HepG2 (cell line): ENCODE measurements around the gene ATP6V0E1. TPM values are rescaled to one million over a fixed set of nuclear protein-coding genes. Genes with fewer than 3 reads are reported as not detected.
A peak's percentile ranks its signal among the peaks of the same experiment; 100 is the strongest.

Source experiments
- ARNT2 ChIP-seq: sonication (generic); formaldehyde crosslinking; IDR thresholded peaks from 2 replicates; pipeline ENCODE4 v1.8.0; 2022; ENCODE audit warnings: mild to moderate bottlenecking, low read depth, missing genetic modification reagents, moderate library complexity
- BRCA1 ChIP-seq: sonication (generic); formaldehyde crosslinking; IDR thresholded peaks from 2 replicates; pipeline ENCODE4 v1.4.0; 2020; ENCODE audit warnings: missing genetic modification reagents
- FOXA1 ChIP-seq, 2 experiments: fragments of 450-650 bp in 1 of 2; sonication (generic) in 1 of 2; formaldehyde crosslinking in 1 of 2; IDR thresholded peaks; 2 replicates each; pipeline versions ENCODE4 v1.4.0 to v1.6.1; 2016 to 2020; ENCODE audit warnings: missing genetic modification reagents in 1 of 2
- HDAC1 ChIP-seq: sonication (generic); formaldehyde crosslinking; IDR thresholded peaks from 2 replicates; pipeline ENCODE4 v1.5.1; 2020; ENCODE audit warnings: mild to moderate bottlenecking, missing genetic modification reagents
- RARA ChIP-seq: IDR thresholded peaks from 2 replicates; pipeline ENCODE4 v1.6.1; 2016; ENCODE audit warnings: missing genetic modification reagents, missing compliant biosample characterization
- SIN3A ChIP-seq: IDR thresholded peaks from 2 replicates; pipeline ENCODE4 v1.6.1; 2011; ENCODE audit warnings: low read depth, mild to moderate bottlenecking, control low read depth, low read length, borderline replicate concordance
- TEAD3 ChIP-seq: optimal IDR thresholded peaks from 2 replicates; pipeline ENCODE3; 2016; ENCODE audit warnings: borderline replicate concordance
- ZBTB20 ChIP-seq: sonication (generic); formaldehyde crosslinking; IDR thresholded peaks from 2 replicates; pipeline ENCODE4 v1.8.1; 2023; ENCODE audit warnings: missing genetic modification reagents, low read depth, mild to moderate bottlenecking, borderline replicate concordance
- ZFP36L1 ChIP-seq: sonication (generic); formaldehyde crosslinking; IDR thresholded peaks from 2 replicates; pipeline ENCODE4 v1.8.0; 2022; ENCODE audit warnings: mild to moderate bottlenecking, missing genetic modification reagents, moderate library complexity
- ZFP90 ChIP-seq: sonication (generic); formaldehyde crosslinking; IDR thresholded peaks from 2 replicates; pipeline ENCODE4 v1.8.0; 2022; ENCODE audit warnings: missing genetic modification reagents, mild to moderate bottlenecking, inconsistent platforms, borderline replicate concordance
- ZNF138 ChIP-seq: sonication (generic); formaldehyde crosslinking; IDR thresholded peaks from 2 replicates; pipeline ENCODE4 v1.5.0; 2020; ENCODE audit warnings: mild to moderate bottlenecking, low read depth, missing genetic modification reagents
- ZNF543 ChIP-seq: sonication (generic); formaldehyde crosslinking; IDR thresholded peaks from 2 replicates; pipeline ENCODE4 v1.4.0; 2020; ENCODE audit warnings: mild to moderate bottlenecking, missing genetic modification reagents
- ZNF550 ChIP-seq: sonication (generic); formaldehyde crosslinking; IDR thresholded peaks from 2 replicates; pipeline ENCODE4 v1.4.0; 2020; ENCODE audit warnings: mild to moderate bottlenecking, missing genetic modification reagents, borderline replicate concordance
- ZNF570 ChIP-seq: sonication (generic); formaldehyde crosslinking; IDR thresholded peaks from 2 replicates; pipeline ENCODE4 v1.4.0; 2020; ENCODE audit warnings: mild to moderate bottlenecking, missing genetic modification reagents, borderline replicate concordance
- ZNF614 ChIP-seq: IDR thresholded peaks from 2 replicates; pipeline ENCODE4 v1.6.1; 2018; ENCODE audit warnings: missing biosample characterization, missing genetic modification reagents, inconsistent platforms, borderline replicate concordance
- polyA plus RNA-seq, 8 experiments: library from polyadenylated mRNA; depleted of rRNA in 3 of 8; stranded (reverse) in 7 of 8; unstranded in 1 of 8; fragments of >200 nt; fragmentation: Illumina TruSeq in 4 of 8; extraction: Trizol in 4 of 8; gene quantifications; 2 replicates each; pipeline versions ENCODE4 v1.2.1 to v1.2.3, GENCODE V29; 2011 to 2016; ENCODE audit warnings: low read depth in 4 of 8, missing spikeins in 1 of 8, mixed read lengths in 1 of 8; ENCODE audit not compliant: insufficient read depth in 1 of 8
- total RNA-seq, 5 experiments: library from RNA; depleted of rRNA; stranded (reverse); fragments of >200 nt; fragmentation: Illumina TruSeq; extraction: Trizol; gene quantifications; 2 replicates each; pipeline ENCODE4 v1.2.3, GENCODE V29; 2016; ENCODE audit warnings: low read depth in 1 of 5
- TF ChIP-seq, protein P1 (sequence below): IDR thresholded peaks from 2 replicates; pipeline ENCODE4 v1.6.1; 2016; ENCODE audit warnings: low read depth
- TF ChIP-seq, protein P2 (sequence below): sonication (generic); formaldehyde crosslinking; IDR thresholded peaks from 2 replicates; pipeline ENCODE4 v1.4.0; 2020; ENCODE audit warnings: mild to moderate bottlenecking, missing genetic modification reagents, borderline replicate concordance
- TF ChIP-seq, protein P3 (sequence below): sonication (generic); formaldehyde crosslinking; IDR thresholded peaks from 2 replicates; pipeline ENCODE4 v1.5.0; 2020; ENCODE audit warnings: mild to moderate bottlenecking, missing genetic modification reagents, borderline replicate concordance

Gene ATP6V0E1
- total and polyA plus RNA-seq, 2 of the 13 experiments (the other 11 are each of a cell fraction or from before 2014, with no cell fraction given), result 143 to 215 TPM

DNA sequence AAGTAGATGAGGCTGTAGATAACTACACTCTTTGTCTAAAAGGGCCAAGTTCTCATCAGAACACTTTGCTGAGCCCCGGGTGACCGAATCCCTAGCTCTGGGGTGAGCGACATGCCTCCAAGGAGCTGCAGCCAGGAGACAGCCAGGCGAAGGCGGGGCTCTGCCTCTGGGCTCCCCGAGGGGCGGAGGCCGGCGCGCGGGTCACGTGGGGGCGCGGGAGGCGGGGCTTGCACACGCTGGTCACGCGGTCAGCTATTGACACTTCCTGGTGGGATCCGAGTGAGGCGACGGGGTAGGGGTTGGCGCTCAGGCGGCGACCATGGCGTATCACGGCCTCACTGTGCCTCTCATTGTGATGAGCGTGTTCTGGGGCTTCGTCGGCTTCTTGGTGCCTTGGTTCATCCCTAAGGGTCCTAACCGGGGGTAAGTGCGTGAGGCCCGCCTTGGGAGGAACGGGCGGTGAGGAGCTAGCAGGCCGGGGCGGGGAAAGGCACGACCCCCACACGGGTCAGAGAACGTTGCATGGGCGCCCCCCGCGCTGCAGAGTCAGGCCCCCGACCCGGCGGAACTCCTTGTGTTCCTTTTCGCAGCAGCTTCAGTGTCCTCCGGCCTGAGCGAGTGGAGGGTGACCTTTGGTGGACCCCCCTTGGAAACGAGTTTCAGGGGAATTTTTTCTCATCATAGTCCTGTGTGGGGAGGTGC is at the start of gene ATP6V0E1 (continued):
- TF ChIP-seq ZNF614 (CRISPR knock-in tag), result 0 out of 2 replicates have a peak, but pooled peaks have one; percentile 36
- no peak for TF ChIP-seq ZNF570 (CRISPR knock-in tag)
- peak; percentile 42; the same call in 1 of the 2 replicates for TF ChIP-seq FOXA1 (IDR thresholded peaks at IDR 0.05)
- peak; percentile 97 for TF ChIP-seq FOXA1 (CRISPR knock-in tag; IDR thresholded peaks at IDR 0.05)
- TF ChIP-seq ARNT2 (CRISPR knock-in tag), result peak; percentile 24; the same call in 1 of the 2 replicates
- peak; percentile 90 for TF ChIP-seq HDAC1
- TF ChIP-seq, protein P1, sequence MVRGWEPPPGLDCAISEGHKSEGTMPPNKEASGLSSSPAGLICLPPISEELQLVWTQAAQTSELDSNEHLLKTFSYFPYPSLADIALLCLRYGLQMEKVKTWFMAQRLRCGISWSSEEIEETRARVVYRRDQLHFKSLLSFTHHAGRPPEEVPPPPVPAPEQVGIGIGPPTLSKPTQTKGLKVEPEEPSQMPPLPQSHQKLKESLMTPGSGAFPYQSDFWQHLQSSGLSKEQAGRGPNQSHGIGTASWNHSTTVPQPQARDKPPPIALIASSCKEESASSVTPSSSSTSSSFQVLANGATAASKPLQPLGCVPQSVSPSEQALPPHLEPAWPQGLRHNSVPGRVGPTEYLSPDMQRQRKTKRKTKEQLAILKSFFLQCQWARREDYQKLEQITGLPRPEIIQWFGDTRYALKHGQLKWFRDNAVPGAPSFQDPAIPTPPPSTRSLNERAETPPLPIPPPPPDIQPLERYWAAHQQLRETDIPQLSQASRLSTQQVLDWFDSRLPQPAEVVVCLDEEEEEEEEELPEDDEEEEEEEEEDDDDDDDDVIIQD (CRISPR knock-in tag), result 0 out of 2 replicates have a peak, but pooled peaks have one; percentile 11
- TF ChIP-seq ZFP36L1 (CRISPR knock-in tag), result no peak
- peak; percentile 53; the same call in 1 of the 2 replicates for TF ChIP-seq ZNF543 (CRISPR knock-in tag)
- TF ChIP-seq BRCA1, result 0 out of 2 replicates have a peak, but pooled peaks have one; percentile 59
- peak; percentile 94 for TF ChIP-seq SIN3A
- TF ChIP-seq TEAD3 (CRISPR knock-in tag), result peak; percentile 50
- TF ChIP-seq ZNF550 (CRISPR knock-in tag), result 0 out of 2 replicates have a peak, but pooled peaks have one; percentile 87
- TF ChIP-seq, protein P2, sequence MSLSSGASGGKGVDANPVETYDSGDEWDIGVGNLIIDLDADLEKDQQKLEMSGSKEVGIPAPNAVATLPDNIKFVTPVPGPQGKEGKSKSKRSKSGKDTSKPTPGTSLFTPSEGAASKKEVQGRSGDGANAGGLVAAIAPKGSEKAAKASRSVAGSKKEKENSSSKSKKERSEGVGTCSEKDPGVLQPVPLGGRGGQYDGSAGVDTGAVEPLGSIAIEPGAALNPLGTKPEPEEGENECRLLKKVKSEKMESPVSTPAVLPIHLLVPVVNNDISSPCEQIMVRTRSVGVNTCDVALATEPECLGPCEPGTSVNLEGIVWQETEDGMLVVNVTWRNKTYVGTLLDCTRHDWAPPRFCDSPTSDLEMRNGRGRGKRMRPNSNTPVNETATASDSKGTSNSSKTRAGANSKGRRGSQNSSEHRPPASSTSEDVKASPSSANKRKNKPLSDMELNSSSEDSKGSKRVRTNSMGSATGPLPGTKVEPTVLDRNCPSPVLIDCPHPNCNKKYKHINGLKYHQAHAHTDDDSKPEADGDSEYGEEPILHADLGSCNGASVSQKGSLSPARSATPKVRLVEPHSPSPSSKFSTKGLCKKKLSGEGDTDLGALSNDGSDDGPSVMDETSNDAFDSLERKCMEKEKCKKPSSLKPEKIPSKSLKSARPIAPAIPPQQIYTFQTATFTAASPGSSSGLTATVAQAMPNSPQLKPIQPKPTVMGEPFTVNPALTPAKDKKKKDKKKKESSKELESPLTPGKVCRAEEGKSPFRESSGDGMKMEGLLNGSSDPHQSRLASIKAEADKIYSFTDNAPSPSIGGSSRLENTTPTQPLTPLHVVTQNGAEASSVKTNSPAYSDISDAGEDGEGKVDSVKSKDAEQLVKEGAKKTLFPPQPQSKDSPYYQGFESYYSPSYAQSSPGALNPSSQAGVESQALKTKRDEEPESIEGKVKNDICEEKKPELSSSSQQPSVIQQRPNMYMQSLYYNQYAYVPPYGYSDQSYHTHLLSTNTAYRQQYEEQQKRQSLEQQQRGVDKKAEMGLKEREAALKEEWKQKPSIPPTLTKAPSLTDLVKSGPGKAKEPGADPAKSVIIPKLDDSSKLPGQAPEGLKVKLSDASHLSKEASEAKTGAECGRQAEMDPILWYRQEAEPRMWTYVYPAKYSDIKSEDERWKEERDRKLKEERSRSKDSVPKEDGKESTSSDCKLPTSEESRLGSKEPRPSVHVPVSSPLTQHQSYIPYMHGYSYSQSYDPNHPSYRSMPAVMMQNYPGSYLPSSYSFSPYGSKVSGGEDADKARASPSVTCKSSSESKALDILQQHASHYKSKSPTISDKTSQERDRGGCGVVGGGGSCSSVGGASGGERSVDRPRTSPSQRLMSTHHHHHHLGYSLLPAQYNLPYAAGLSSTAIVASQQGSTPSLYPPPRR (CRISPR knock-in tag), result no peak; the same call in 1 of the 2 replicates
- no peak for TF ChIP-seq ZNF138
- peak; percentile 73; the same call in 1 of the 2 replicates for TF ChIP-seq ZFP90 (CRISPR knock-in tag)
- TF ChIP-seq RARA (CRISPR knock-in tag), result peak; percentile 38
- TF ChIP-seq, protein P3, sequence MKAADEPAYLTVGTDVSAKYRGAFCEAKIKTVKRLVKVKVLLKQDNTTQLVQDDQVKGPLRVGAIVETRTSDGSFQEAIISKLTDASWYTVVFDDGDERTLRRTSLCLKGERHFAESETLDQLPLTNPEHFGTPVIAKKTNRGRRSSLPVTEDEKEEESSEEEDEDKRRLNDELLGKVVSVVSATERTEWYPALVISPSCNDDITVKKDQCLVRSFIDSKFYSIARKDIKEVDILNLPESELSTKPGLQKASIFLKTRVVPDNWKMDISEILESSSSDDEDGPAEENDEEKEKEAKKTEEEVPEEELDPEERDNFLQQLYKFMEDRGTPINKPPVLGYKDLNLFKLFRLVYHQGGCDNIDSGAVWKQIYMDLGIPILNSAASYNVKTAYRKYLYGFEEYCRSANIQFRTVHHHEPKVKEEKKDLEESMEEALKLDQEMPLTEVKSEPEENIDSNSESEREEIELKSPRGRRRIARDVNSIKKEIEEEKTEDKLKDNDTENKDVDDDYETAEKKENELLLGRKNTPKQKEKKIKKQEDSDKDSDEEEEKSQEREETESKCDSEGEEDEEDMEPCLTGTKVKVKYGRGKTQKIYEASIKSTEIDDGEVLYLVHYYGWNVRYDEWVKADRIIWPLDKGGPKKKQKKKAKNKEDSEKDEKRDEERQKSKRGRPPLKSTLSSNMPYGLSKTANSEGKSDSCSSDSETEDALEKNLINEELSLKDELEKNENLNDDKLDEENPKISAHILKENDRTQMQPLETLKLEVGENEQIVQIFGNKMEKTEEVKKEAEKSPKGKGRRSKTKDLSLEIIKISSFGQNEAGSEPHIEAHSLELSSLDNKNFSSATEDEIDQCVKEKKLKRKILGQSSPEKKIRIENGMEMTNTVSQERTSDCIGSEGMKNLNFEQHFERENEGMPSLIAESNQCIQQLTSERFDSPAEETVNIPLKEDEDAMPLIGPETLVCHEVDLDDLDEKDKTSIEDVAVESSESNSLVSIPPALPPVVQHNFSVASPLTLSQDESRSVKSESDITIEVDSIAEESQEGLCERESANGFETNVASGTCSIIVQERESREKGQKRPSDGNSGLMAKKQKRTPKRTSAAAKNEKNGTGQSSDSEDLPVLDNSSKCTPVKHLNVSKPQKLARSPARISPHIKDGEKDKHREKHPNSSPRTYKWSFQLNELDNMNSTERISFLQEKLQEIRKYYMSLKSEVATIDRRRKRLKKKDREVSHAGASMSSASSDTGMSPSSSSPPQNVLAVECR, result peak; percentile 97
- TF ChIP-seq ZBTB20, result peak; percentile 33; the same call in 1 of the 2 replicates
